ENCODE data around the gene AOPEP. TPM values are rescaled to one million over a fixed set of nuclear protein-coding genes. Genes with fewer than 3 reads are reported as not detected.

AOPEP gene
- total and polyA plus RNA-seq, 9 of the 15 experiments (the other 6 are each of a cell fraction or from before 2014, with no cell fraction given), result 4.5 to 19.3 (median 13.5) TPM

DNA sequence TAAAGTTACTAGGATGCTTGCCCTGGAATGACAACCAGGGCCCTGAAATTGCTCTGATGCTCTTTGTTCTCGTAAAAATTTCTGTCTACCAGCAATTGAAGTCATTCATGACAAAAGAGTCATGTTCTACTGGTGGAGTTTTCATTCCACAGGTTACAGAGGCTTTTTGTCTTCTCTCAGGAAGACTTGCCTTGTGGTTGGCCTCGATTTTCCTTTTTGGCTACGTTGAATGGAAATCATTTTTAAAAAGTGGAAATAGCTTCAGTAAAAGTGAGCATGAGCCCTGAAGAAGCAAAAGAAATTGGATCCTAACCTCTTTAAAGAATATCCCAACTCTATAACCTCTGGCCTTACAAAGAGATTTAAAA is 255.2 kb downstream of the AOPEP start:
- Histone ChIP-seq H2AFZ (ENCODE audit: low read depth, low read length) (no peak overlapping the region), H3K9ac (ENCODE audit: insufficient read depth in 1 of 2, low read depth in 2 of 2, low read length in 2 of 2) (no peak overlapping the region), H3K27ac (ENCODE audit: extremely low read depth, low read depth, low read length) (no peak overlapping the region), H3K79me2 (ENCODE audit: control insufficient read depth, insufficient read depth, low read length) (no peaks in the 10 kb centered on the region), H3K36me3 (ENCODE audit: control insufficient read depth, insufficient read depth, low read length) (no peaks in the 10 kb centered on the region), H3K27me3 (ENCODE audit: control insufficient read depth in 2 of 2, insufficient read depth in 2 of 2, low read length in 2 of 2) (no peaks in the 10 kb centered on the region), H3K4me1 (replicated peaks in 1 of 2; ENCODE audit: control insufficient read depth in 2 of 2, insufficient read depth in 2 of 2, low read length in 2 of 2) (peaks cover 0 to 6% of the 10 kb centered on the region in 2 experiments; a peak in 3 of 5 replicates), H3K9me3 (replicated peaks; ENCODE audit: control insufficient read depth, insufficient read depth, low read depth, low read length) (no peaks in the 10 kb centered on the region), H3K9me1 (ENCODE audit: control insufficient read depth, insufficient read depth, low read length) (peaks cover 5% of the 10 kb centered on the region), H3K4me3 (no peak overlapping the region), H4K20me1 (replicated peaks; ENCODE audit: control insufficient read depth, insufficient read depth, low read length) (no peaks in the 10 kb centered on the region), H3K4me2 (ENCODE audit: insufficient read depth, low read length) (no peak overlapping the region)
- 17% methylated on average over 3 of the region's 3 CpGs for WGBS (ENCODE audit: insufficient coverage, low coverage, missing lambda C conversion rate)
- DNase-seq (ENCODE audit: extremely low read depth in 1 of 4, low spot score in 3 of 4), result no peak
- ChIA-PET CTCF (ENCODE audit: low intra/inter-chr PET ratio) (no interaction called here), POLR2A (no interaction called here)
- BruUV-seq (replicated peaks), result no TSS peak
- in situ Hi-C loops (cut with MboI), result no loop called here
- ATAC-seq, result no peak
- FAIRE-seq, result no peak
- intact Hi-C loops (cut with micrococcal nuclease), result no loop called here
- TF ChIP-seq NUFIP1 (IDR thresholded peaks at IDR 0.05; ENCODE audit: partially characterized antibody) (no peak), NFIC (IDR thresholded peaks at IDR 0.05) (no peak), XRCC4 (IDR thresholded peaks at IDR 0.05; ENCODE audit: extremely low read depth, insufficient read depth, insufficient read length) (no peak), ZNF316 (IDR thresholded peaks at IDR 0.05) (no peak), ZFP1 (CRISPR knock-in tag; IDR thresholded peaks at IDR 0.05) (no peak), NFE2 (IDR thresholded peaks at IDR 0.05; ENCODE audit: low read depth) (no peak), TEAD4 (IDR thresholded peaks at IDR 0.05; ENCODE audit: low read length) (no peak), TEAD4 (CRISPR knock-in tag; IDR thresholded peaks at IDR 0.05; ENCODE audit: borderline replicate concordance) (no peak)
- TF ChIP-seq, protein P1, sequence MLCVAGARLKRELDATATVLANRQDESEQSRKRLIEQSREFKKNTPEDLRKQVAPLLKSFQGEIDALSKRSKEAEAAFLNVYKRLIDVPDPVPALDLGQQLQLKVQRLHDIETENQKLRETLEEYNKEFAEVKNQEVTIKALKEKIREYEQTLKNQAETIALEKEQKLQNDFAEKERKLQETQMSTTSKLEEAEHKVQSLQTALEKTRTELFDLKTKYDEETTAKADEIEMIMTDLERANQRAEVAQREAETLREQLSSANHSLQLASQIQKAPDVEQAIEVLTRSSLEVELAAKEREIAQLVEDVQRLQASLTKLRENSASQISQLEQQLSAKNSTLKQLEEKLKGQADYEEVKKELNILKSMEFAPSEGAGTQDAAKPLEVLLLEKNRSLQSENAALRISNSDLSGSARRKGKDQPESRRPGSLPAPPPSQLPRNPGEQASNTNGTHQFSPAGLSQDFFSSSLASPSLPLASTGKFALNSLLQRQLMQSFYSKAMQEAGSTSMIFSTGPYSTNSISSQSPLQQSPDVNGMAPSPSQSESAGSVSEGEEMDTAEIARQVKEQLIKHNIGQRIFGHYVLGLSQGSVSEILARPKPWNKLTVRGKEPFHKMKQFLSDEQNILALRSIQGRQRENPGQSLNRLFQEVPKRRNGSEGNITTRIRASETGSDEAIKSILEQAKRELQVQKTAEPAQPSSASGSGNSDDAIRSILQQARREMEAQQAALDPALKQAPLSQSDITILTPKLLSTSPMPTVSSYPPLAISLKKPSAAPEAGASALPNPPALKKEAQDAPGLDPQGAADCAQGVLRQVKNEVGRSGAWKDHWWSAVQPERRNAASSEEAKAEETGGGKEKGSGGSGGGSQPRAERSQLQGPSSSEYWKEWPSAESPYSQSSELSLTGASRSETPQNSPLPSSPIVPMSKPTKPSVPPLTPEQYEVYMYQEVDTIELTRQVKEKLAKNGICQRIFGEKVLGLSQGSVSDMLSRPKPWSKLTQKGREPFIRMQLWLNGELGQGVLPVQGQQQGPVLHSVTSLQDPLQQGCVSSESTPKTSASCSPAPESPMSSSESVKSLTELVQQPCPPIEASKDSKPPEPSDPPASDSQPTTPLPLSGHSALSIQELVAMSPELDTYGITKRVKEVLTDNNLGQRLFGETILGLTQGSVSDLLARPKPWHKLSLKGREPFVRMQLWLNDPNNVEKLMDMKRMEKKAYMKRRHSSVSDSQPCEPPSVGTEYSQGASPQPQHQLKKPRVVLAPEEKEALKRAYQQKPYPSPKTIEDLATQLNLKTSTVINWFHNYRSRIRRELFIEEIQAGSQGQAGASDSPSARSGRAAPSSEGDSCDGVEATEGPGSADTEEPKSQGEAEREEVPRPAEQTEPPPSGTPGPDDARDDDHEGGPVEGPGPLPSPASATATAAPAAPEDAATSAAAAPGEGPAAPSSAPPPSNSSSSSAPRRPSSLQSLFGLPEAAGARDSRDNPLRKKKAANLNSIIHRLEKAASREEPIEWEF (CRISPR knock-in tag; IDR thresholded peaks at IDR 0.05), result no peak
- TF ChIP-seq, protein P2, sequence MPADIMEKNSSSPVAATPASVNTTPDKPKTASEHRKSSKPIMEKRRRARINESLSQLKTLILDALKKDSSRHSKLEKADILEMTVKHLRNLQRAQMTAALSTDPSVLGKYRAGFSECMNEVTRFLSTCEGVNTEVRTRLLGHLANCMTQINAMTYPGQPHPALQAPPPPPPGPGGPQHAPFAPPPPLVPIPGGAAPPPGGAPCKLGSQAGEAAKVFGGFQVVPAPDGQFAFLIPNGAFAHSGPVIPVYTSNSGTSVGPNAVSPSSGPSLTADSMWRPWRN (IDR thresholded peaks at IDR 0.05; ENCODE audit: low read depth), result no peak

Measured in K562 (cell line).